ENCODE results near the gene CC2D1B.

DNA sequence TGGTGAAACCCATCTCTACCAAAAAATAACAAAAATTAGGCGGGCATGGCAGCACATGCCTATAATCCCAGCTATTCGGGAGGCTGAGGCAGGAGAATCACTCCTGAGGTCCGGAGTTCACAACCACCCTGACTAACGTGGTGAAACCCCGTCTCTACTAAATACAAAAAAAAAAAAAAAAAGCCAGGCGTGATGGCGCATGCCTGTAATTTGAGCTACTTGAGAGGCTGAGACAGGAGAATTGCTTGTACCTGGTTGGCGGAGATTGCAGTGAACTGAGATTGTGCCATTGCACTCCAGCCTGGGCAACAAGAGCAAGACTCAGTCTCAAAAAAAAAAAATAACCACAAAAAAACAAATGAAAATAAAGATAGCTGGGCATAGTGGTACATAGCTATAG, 42.3 kb downstream of the CC2D1B start:
- TF ChIP-seq POLR2A (IDR thresholded peaks at IDR 0.05) = no peak
- TF ChIP-seq, protein P1, sequence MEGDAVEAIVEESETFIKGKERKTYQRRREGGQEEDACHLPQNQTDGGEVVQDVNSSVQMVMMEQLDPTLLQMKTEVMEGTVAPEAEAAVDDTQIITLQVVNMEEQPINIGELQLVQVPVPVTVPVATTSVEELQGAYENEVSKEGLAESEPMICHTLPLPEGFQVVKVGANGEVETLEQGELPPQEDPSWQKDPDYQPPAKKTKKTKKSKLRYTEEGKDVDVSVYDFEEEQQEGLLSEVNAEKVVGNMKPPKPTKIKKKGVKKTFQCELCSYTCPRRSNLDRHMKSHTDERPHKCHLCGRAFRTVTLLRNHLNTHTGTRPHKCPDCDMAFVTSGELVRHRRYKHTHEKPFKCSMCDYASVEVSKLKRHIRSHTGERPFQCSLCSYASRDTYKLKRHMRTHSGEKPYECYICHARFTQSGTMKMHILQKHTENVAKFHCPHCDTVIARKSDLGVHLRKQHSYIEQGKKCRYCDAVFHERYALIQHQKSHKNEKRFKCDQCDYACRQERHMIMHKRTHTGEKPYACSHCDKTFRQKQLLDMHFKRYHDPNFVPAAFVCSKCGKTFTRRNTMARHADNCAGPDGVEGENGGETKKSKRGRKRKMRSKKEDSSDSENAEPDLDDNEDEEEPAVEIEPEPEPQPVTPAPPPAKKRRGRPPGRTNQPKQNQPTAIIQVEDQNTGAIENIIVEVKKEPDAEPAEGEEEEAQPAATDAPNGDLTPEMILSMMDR (IDR thresholded peaks at IDR 0.05) = no peak

Measured in vagina (tissue), 2 donors.